Type B pancreatic cell (in vitro differentiated cells): Measurements from ENCODE around the gene PEAK3. TPM values are rescaled to one million over a fixed set of nuclear protein-coding genes. Genes with fewer than 3 reads are reported as not detected.

ENCODE experiments used
- DNase-seq: peaks from one replicate; pipeline ENCODE4 v3.0.0; 2021; ENCODE audit warnings: mixed read lengths; ENCODE audit not compliant: unreplicated experiment; ENCODE audit errors: extremely low spot score
- H3K27ac Mint-ChIP-seq: 2 replicates; pipeline ENCODE4 v1.8.0; 2021; ENCODE audit warnings: mild to moderate bottlenecking, mixed read lengths
- H3K27me3 Mint-ChIP-seq: 2 replicates; pipeline ENCODE4 v1.8.0; 2021; ENCODE audit warnings: mixed read lengths
- H3K36me3 Mint-ChIP-seq: 2 replicates; pipeline ENCODE4 v1.8.0; 2021; ENCODE audit warnings: mixed read lengths
- H3K4me1 Mint-ChIP-seq: one replicate; pipeline ENCODE4 v1.8.0; 2021; ENCODE audit warnings: mixed read lengths; ENCODE audit not compliant: unreplicated experiment
- H3K4me3 Mint-ChIP-seq: 2 replicates; pipeline ENCODE4 v1.8.0; 2021; ENCODE audit warnings: mild to moderate bottlenecking, mixed read lengths
- H3K9me3 Mint-ChIP-seq: 2 replicates; pipeline ENCODE4 v1.8.0; 2021; ENCODE audit warnings: mixed read lengths
- CTCF ChIP-seq: fragments of 200-600 bp; sonication (generic); conservative IDR thresholded peaks from 2 replicates; pipeline ENCODE4 v1.5.0; 2021; ENCODE audit warnings: antibody characterized with exemption, mild to moderate bottlenecking
- microRNA-seq: library from miRNA; unstranded; fragments of <30 nt; microRNA quantifications from one replicate; pipeline ENCODE4, GENCODE V29; 2020
- total RNA-seq: library from RNA; stranded (reverse); gene quantifications from 2 replicates; pipeline ENCODE4 v1.2.1, GENCODE V29; 2021; ENCODE audit warnings: low replicate concordance

Gene PEAK3
- total RNA-seq, 1 donor from 2014 or later: not detected

- Mint-ChIP-seq H3K27ac (no peak overlapping the region), H3K9me3 (no peaks in the 10 kb centered on the region), H3K27me3 (no peaks in the 10 kb centered on the region), H3K4me1 (no peaks in the 10 kb centered on the region), H3K36me3 (no peaks in the 10 kb centered on the region), H3K4me3 (no peak overlapping the region)
- DNase-seq: no peak
- TF ChIP-seq CTCF: no peak
These were observed 55.7 kb downstream of the PEAK3 start for GRCh38 chr19:2226051-2226839.

GRCh38 chr19:2225415-2226050 lies 56.4 kb downstream of the PEAK3 start:
- Mint-ChIP-seq H3K27ac (no peak overlapping the region), H3K4me1 (no peaks in the 10 kb centered on the region), H3K4me3 (no peak overlapping the region), H3K27me3 (no peaks in the 10 kb centered on the region), H3K9me3 (no peaks in the 10 kb centered on the region), H3K36me3 (no peaks in the 10 kb centered on the region)
- TF ChIP-seq CTCF: no peak
- DNase-seq: no peak

- no peak for TF ChIP-seq CTCF
- no peaks in the 10 kb centered on the region for H3K4me1 Mint-ChIP-seq
- peak overlapping the region; percentile 58 for H3K27ac Mint-ChIP-seq
- no peaks in the 10 kb centered on the region for H3K9me3 Mint-ChIP-seq
- no peaks in the 10 kb centered on the region for H3K36me3 Mint-ChIP-seq
- no peak for DNase-seq
- no peaks in the 10 kb centered on the region for H3K27me3 Mint-ChIP-seq
- no peak overlapping the region for H3K4me3 Mint-ChIP-seq
These were observed 57.1 kb downstream of the PEAK3 start for GRCh38 chr19:2224754-2225349.

Small RNA genes lying within 50 kb of the gene (microRNA-seq; reads per million reads assigned to microRNA genes)
- 4.1 reads per million, percentile 15 among the genes with 10 or more reads in this experiment for gene MIR1227
- gene MIR4321: not detected

Other genes with a start within 250 kb of the PEAK3 start
- gene MKNK2, start 230.9 kb downstream of the PEAK3 start, total RNA-seq: 118 and 120 TPM in 2 replicates
- 34.6 and 37.8 TPM in 2 replicates for gene MOB3A, start 185.8 kb downstream of the PEAK3 start, total RNA-seq
- 4.9 and 7.4 TPM in 2 replicates for gene IZUMO4, start 185.3 kb downstream of the PEAK3 start, total RNA-seq
- 127 and 139 TPM in 2 replicates for gene AP3D1, start 130.6 kb downstream of the PEAK3 start, total RNA-seq
- gene DOT1L, start 118.2 kb downstream of the PEAK3 start, total RNA-seq: 68.8 and 76.3 TPM in 2 replicates
- 107 and 131 TPM in 2 replicates for gene PLEKHJ1, start 45.8 kb downstream of the PEAK3 start, total RNA-seq
- gene SF3A2, start 45.4 kb downstream of the PEAK3 start, total RNA-seq: 95.5 and 129 TPM in 2 replicates
- gene AMH, start 32.9 kb downstream of the PEAK3 start, total RNA-seq: 13.8 and 49.5 TPM in 2 replicates
- 0.72 TPM in 1 of 2 replicates, not detected in the other for gene JSRP1, start 25.8 kb downstream of the PEAK3 start, total RNA-seq
- not detected in 2 replicates for gene LINGO3, start 26.0 kb upstream of the PEAK3 start, total RNA-seq
- gene LSM7, start 46.4 kb upstream of the PEAK3 start, total RNA-seq: 125 and 134 TPM in 2 replicates
- gene SPPL2B, start 46.5 kb upstream of the PEAK3 start, total RNA-seq: 131 and 149 TPM in 2 replicates
- 0.41 TPM in 1 of 2 replicates, not detected in the other for gene TMPRSS9, start 78.1 kb upstream of the PEAK3 start, total RNA-seq
- gene TIMM13, start 145.4 kb upstream of the PEAK3 start, total RNA-seq: 132 and 139 TPM in 2 replicates
- 63.6 and 116 TPM in 2 replicates for gene LMNB2, start 174.8 kb upstream of the PEAK3 start, total RNA-seq
- gene GADD45B, start 194.0 kb upstream of the PEAK3 start, total RNA-seq: 31.1 and 67.3 TPM in 2 replicates